HPDE6-E6E7 (cell line): Measurements from ENCODE around the gene NOL11.
"Not testable (repeated sequence)": the region's sequence is repeated elsewhere in the genome, so short reads cannot be mapped to it uniquely, and the experiment has no call there.

Source experiments
- DNase-seq: peaks from one replicate; pipeline ENCODE4 v3.0.0; 2011; ENCODE audit warnings: missing footprints; ENCODE audit errors: extremely low spot score

Gene NOL11

GRCh38 chr17:67754001-67754400 is 36.3 kb downstream of the NOL11 start:
- no peak for DNase-seq

GRCh38 chr17:67754686-67755085 is 37.0 kb downstream of the NOL11 start:
- not testable (repeated sequence) for DNase-seq

GRCh38 chr17:67756766-67757165 is 39.0 kb downstream of the NOL11 start:
- DNase-seq, result not testable (repeated sequence)

GRCh38 chr17:67759355-67760171 is 41.8 kb downstream of the NOL11 start:
- DNase-seq, result no peak

GRCh38 chr17:67765623-67766022 is 47.9 kb downstream of the NOL11 start:
- DNase-seq, result no peak

- no peak for DNase-seq
These were observed 51.5 kb downstream of the NOL11 start for GRCh38 chr17:67769231-67769630.

GRCh38 chr17:67770539-67770938 is 52.8 kb downstream of the NOL11 start:
- DNase-seq, result no peak

- no peak for DNase-seq
These were observed 54.9 kb downstream of the NOL11 start for GRCh38 chr17:67772679-67773078.

GRCh38 chr17:67773246-67773645 is 55.5 kb downstream of the NOL11 start:
- no peak for DNase-seq

GRCh38 chr17:67779098-67779672 is 61.4 kb downstream of the NOL11 start:
- no peak for DNase-seq

GRCh38 chr17:67784364-67785121 is 66.8 kb downstream of the NOL11 start:
- DNase-seq, result no peak

GRCh38 chr17:67785122-67785477 is 67.4 kb downstream of the NOL11 start:
- no peak for DNase-seq

- DNase-seq, result no peak
These were observed 67.8 kb downstream of the NOL11 start for GRCh38 chr17:67785504-67785903.
